NCI-H1694 (cell line): ENCODE data around the gene HDAC4.

Source experiments
- DNase-seq: peaks from one replicate; lab custom pipeline; 2025; lab: John Stamatoyannopoulos, UW

Gene HDAC4

GRCh38 chr2:239308661-239309397 lies 92.0 kb downstream of the HDAC4 start:
- no peak for DNase-seq

GRCh38 chr2:239307921-239308613 lies 92.8 kb downstream of the HDAC4 start:
- DNase-seq = no peak

- no peak for DNase-seq
Measured at GRCh38 chr2:239307221-239307569, 93.6 kb downstream of the HDAC4 start.

DNA sequence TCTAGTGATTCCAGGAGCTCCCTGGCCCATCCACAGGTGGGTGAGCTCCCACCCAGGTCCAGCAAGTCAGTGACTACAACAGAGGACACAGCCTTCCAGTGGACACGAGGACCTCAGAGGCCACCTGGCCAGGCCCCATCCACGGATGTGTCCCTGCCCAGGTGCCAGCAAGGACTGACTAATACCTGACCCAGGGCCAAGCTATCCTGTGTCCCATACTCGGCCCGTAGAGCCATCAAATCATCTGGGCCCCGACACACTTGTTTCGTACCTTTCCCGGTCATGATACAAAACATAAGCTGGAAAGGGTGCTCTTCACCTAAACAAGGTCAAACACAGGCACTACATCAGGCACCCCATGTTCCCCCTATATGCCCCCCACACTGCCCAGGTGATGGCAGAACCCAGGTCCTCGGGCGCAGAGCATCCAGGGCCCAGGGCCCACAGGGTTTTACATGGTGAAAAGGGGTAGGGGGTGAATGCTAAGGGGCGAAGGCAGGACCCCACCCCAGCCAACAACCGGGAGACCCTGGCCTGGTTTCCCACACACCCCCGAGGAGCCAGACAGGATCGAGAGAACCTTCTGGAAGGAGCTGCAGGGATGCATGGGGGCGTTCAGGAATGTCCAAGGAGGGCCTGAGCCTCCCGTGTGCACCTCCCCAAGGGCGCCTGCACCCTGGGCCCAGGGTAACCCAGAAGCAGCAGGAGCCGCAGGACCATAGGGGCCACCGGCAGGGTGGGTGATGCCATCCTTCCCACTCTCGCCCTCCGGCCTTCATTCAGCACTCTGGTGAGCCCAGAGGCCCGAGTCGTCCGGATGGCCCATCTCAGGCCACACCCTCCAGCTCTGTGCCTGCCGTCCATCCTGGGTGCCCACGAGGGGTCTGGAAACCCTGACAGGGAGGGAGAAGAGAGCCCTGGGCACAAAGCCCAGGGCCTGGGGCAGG lies 94.3 kb downstream of the HDAC4 start:
- no peak for DNase-seq

- DNase-seq = no peak
Measured at GRCh38 chr2:239305771-239306170, 95.0 kb downstream of the HDAC4 start.

- no peak for DNase-seq
Measured at GRCh38 chr2:239305222-239305575, 95.6 kb downstream of the HDAC4 start.

DNA sequence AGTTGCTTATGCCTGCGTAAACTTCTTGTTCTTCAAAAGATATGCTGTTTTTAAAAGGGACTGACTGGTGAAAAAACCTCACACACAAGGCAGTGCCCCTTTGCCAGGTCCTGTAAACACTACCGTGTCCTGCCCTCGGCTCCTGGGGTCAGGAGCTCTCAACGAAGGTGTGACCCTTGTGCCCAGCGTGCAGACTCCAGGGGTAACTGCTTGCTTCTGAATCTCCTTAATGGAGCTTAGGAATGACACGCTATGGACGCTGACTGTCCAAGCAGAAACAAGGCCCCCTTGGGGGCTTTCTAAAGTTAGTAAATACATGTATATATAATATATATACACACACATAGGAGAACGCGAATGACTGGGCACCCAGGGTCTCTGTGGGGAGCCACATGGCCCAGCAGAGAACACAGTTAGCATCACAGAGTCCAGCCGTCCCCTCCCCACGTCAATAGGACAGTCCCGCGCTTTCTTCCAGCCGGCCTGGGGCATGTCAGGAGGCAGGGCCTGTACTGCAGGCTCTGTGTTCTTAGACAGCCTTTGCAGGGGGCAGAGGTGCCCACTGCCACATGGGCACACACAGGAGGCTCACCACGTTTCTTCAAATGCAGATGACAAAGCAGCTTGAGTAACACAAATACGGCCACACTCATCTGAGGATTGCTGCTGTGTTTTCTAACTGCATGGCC lies 96.1 kb downstream of the HDAC4 start:
- DNase-seq = no peak

DNA sequence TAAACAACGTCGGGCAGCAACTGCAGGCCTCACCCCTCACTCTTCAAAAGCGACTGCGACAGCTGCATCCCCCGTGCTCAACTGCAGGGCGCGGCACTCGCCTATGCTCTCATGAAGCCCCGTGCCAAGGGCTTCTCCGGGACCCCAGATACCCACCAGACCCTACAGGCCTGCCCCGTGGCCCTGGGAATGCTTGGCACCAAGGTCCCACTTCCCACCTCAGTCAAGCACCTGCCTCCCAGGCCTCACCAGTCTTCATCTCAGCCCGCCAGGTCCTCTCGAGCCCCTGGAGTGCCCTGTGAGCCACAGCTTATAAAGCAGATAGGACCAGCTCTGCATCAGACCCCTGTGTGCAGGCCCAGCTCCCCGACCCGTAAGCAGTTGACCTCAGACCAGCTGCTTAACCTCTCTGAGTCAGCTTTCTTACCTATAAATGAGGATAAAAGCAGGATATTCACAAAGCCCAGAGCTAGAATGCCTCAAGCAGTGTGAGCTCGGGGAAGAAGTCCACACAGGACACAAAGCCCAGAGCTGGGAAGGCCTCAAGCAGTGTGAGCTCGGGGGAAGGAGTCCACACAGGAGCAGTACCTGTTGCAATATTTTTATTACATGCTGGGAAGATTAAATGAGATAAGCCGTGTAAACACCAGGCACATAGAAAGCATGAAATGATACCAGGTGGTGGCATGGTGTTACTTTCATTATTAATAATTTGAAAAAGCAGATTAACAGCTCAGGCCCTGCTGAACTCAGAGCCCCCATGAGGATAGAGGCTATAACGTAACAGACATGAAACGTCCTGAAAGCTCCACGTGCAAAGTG lies 96.9 kb downstream of the HDAC4 start:
- DNase-seq = no peak

GRCh38 chr2:239302808-239303557 lies 97.8 kb downstream of the HDAC4 start:
- no peak for DNase-seq

DNA sequence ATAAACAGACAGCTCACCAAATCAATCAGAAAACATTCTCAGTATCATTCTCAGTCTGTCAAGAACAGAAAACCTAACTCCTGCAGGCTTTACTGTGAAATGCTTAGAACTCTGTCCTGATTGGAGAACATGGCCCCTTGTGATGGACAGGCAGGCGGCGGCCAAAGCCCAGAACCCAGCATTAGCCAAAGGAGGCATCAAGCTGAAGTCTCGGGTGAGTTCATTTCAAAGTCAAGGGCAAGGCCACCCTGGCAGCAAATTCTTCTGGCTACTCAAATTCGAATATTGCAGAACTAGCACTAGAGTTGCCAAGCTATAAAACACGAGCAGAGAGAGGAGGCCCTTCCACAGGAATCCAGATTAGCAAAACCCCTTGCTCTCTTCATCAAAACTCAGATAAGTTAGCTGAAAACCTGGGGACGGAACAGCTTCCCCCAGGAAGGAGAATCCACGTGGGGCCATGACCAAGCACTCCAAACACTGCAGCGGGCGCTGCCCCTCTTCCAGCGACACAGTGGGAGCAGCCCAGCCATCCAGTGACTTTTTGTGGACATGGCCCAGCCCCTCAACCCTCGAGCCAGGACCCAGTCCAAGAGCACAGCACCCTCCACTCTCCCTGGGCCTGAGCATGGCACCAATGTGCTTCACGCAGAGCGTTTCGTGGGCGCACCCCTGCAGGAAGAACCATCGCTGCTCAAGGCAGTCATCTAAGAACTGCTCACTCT lies 98.6 kb downstream of the HDAC4 start:
- DNase-seq = no peak

DNA sequence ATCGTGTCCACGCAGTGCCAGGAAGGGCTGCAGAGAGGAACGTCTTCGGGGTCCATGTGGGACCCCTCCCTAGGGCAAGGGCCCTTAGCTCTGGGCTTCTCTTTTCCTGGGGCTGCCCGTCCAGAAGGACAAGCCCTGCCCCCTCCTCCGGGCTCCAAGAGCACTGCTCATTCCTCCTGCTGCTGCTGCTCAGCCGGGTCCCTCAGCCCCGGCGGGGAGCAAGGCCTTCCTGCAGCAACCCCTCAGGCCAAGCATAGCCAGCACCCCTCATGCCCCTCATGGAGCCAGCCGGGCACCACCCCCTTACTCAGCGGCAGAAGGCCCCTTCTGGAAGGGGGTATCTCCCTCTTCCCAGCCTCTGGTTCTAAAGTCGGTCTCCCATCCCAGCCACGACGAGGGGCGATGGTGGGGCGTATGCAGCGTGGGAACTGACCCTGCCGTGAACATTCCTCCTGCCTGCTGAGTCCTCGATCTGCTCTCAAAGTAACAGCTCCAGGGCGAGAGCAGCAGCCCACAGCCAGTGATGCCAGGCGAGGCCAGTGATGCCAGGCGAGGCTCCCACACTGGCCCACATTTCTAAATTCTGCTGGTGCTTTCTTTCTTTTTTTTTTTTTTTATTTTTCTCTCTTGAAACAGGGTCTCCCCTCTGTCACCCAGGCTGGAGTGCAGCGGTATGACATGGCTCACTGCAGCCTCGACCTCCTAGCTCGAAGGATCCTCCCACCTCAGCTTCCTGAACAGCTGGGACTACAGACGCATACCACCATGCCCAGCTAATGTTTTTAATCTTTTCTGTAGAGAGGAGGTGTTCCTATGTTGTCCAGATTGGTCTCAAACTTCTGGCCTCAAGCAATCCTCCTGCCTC lies 99.7 kb downstream of the HDAC4 start:
- no peak for DNase-seq

- DNase-seq = no peak
Measured at GRCh38 chr2:239300242-239300641, 100.6 kb downstream of the HDAC4 start.

DNA sequence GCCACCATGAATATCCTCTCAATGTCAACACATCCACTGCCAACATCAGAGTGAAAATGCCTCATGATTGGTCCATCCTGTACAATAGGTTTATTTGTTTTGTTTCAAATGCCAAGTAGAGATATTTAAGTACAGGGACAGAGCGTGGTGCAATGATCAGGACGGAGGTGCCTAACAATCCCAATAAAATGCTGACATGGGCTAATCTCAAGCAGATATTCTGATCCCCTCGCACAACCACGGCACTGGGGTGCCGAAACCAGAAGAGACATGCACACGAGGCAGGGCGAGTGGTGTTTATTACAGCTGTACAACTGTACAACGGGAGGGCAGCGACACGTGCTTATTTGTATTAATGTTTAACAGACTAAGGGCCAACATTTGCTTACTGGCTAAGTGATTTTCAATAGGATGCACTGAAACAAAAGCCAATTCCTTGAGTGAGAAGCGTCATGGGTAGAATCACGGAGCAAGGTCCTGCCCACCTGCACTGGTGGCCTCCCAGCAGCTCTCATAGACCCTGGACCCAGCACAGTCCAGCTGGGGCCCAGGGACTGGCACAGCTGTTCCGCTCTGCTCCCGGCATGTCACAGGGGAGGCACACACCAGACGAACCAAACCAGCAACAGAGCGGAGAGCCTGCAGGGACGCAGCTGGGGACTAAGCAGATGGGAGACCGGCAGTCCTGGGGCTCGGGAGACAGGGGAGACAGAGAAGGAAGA lies 101.4 kb downstream of the HDAC4 start:
- peak; percentile 35 for DNase-seq

- no peak for DNase-seq
Measured at GRCh38 chr2:239298116-239298804, 102.6 kb downstream of the HDAC4 start.

- no peak for DNase-seq
Measured at GRCh38 chr2:239297142-239298004, 103.4 kb downstream of the HDAC4 start.
